ENCODE results near the gene IGFL4. TPM values are rescaled to one million over a fixed set of nuclear protein-coding genes. Genes with fewer than 3 reads are reported as not detected.

IGFL4 gene
- total RNA-seq, 1 experiment from 2014 or later: not detected

GRCh38 chr19:45998834-45999233 is 42.0 kb downstream of the IGFL4 start:
- Histone ChIP-seq H3K4me1 (ENCODE audit: insufficient read depth, low read length) (no peaks in the 10 kb centered on the region; the same call in 1 of the 2 replicates), H3F3A (ENCODE audit: low read length, unreplicated experiment) (no peaks in the 10 kb centered on the region), H3K79me2 (ENCODE audit: low read length) (peaks cover 10% of the 10 kb centered on the region; the same call in 1 of the 2 replicates), H4K20me1 (ENCODE audit: low read length) (no peaks in the 10 kb centered on the region), H3K9me3 (ENCODE audit: low read length) (no peaks in the 10 kb centered on the region), H3K27me3 (ENCODE audit: low read length) (no peaks in the 10 kb centered on the region), H3K9me2 (replicated peaks; ENCODE audit: low read length) (no peaks in the 10 kb centered on the region), H3K36me3 (ENCODE audit: low read depth, low read length) (no peaks in the 10 kb centered on the region), H3K4me3 (ENCODE audit: low read length) (no peak overlapping the region), H2AFZ (ENCODE audit: low read length) (no peak overlapping the region), H3K9ac (ENCODE audit: low read length) (no peak overlapping the region), H3K27ac (ENCODE audit: low read length) (no peak overlapping the region), H3K4me2 (ENCODE audit: low read length) (no peak overlapping the region)
- no peak for DNase-seq
- TF ChIP-seq EZH2phosphoT487 (IDR thresholded peaks at IDR 0.05; ENCODE audit: borderline replicate concordance, low read length) (no peak), CTCF (conservative IDR thresholded peaks at IDR 0.05; ENCODE audit: low read depth, low read length) (no peak), EZH2 (IDR thresholded peaks at IDR 0.05; ENCODE audit: low read length, unreplicated experiment) (no peak)
- BruUV-seq (replicated peaks): no TSS peak
- intact Hi-C loops (cut with micrococcal nuclease): loop anchor here (10.0 kb wide), 1 partner anchor 74 kb away; no protein-coding TSS in a partner anchor
- no peak for ATAC-seq
- ChIA-PET POLR2A (ENCODE audit: unreplicated experiment) (no interaction called here), CTCF (no interaction called here)

DNA sequence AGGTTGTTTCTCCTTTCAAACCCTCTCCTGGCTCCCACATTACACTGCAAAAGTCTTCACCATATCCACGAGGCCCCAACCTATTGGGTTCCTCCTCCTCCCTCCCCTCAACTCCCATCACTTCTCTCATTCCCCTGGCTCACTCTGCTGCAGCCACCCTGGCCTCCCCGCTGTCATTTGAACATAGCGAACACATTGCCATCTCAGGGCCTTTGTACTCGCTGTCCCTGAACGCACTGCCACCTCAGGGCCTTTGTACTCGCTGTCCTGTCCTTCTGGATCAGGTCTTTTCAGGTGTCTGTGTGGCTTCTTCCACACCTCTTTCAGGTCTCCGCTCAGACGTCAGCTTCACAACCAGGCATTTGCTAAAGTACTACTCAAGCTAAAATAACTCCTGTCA is 43.9 kb downstream of the IGFL4 start:
- H3K9me2 ChIP-seq (replicated peaks; ENCODE audit: low read length): no peaks in the 10 kb centered on the region
- H3K9me3 ChIP-seq (ENCODE audit: low read length): no peaks in the 10 kb centered on the region
- intact Hi-C loops (cut with micrococcal nuclease): loop anchor here (10.0 kb wide), 1 partner anchor 72 kb away; no protein-coding TSS in a partner anchor
- ChIA-PET POLR2A (ENCODE audit: unreplicated experiment) (no interaction called here), CTCF (no interaction called here)
- no peaks in the 10 kb centered on the region; the same call in 1 of the 2 replicates for H3K4me1 ChIP-seq (ENCODE audit: insufficient read depth, low read length)
- H3F3A ChIP-seq (ENCODE audit: low read length, unreplicated experiment): no peaks in the 10 kb centered on the region
- no peak overlapping the region for H3K4me2 ChIP-seq (ENCODE audit: low read length)
- H3K27ac ChIP-seq (ENCODE audit: low read length): no peak overlapping the region
- H2AFZ ChIP-seq (ENCODE audit: low read length): no peak overlapping the region
- no peak for ATAC-seq
- H4K20me1 ChIP-seq (ENCODE audit: low read length): no peaks in the 10 kb centered on the region
- H3K79me2 ChIP-seq (ENCODE audit: low read length): peaks cover 10% of the 10 kb centered on the region; the same call in 1 of the 2 replicates
- DNase-seq: no peak
- no peak overlapping the region for H3K4me3 ChIP-seq (ENCODE audit: low read length)
- TF ChIP-seq CTCF (conservative IDR thresholded peaks at IDR 0.05; ENCODE audit: low read depth, low read length) (no peak), EZH2phosphoT487 (IDR thresholded peaks at IDR 0.05; ENCODE audit: borderline replicate concordance, low read length) (no peak), EZH2 (IDR thresholded peaks at IDR 0.05; ENCODE audit: low read length, unreplicated experiment) (no peak)
- no TSS peak for BruUV-seq (replicated peaks)
- H3K27me3 ChIP-seq (ENCODE audit: low read length): no peaks in the 10 kb centered on the region
- no peaks in the 10 kb centered on the region for H3K36me3 ChIP-seq (ENCODE audit: low read depth, low read length)
- no peak overlapping the region for H3K9ac ChIP-seq (ENCODE audit: low read length)

DNA sequence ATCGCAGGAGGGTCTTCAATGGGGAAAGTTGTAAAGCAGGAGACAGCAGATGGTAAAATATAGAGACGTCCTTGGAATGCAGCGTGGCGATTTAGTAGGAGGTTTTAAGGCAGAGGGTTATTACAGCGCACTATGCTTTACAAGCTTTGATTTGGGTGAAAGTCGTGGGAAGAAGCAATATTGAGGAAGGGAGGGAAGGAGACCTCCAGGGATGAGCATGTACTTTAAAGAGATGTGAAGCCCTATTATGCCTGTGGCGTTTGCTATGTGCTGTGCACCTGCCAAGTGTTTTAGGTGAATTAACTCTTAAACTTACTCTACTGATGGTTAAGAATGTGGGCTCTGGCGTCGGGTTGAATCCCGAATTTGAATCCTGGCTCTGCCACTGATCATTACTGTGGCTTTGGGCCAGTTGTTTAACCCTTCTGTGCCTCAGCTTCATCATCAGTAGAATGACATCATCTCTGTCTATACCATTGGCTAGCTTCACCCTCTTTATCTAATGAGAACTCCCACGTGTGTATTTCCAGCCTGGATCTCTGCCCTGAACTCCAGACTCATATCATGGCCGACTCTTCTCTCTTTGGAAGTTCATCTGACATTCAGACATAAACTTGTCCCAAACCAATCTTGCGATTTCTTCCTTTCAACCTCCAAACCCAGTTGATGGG is 45.0 kb downstream of the IGFL4 start:
- Histone ChIP-seq H3K4me3 (ENCODE audit: low read length) (peak overlapping the region; percentile 95), H3K9me3 (ENCODE audit: low read length) (no peaks in the 10 kb centered on the region), H3K27me3 (ENCODE audit: low read length) (no peaks in the 10 kb centered on the region), H3K9ac (ENCODE audit: low read length) (peak overlapping the region; percentile 91), H4K20me1 (ENCODE audit: low read length) (no peaks in the 10 kb centered on the region), H3K36me3 (ENCODE audit: low read depth, low read length) (no peaks in the 10 kb centered on the region), H3K9me2 (replicated peaks; ENCODE audit: low read length) (no peaks in the 10 kb centered on the region), H3K4me1 (ENCODE audit: insufficient read depth, low read length) (no peaks in the 10 kb centered on the region; the same call in 1 of the 2 replicates), H3K27ac (ENCODE audit: low read length) (no peak overlapping the region), H3K79me2 (ENCODE audit: low read length) (peaks cover 10% of the 10 kb centered on the region; the same call in 1 of the 2 replicates), H3K4me2 (ENCODE audit: low read length) (peak overlapping the region; percentile 85), H3F3A (ENCODE audit: low read length, unreplicated experiment) (no peaks in the 10 kb centered on the region), H2AFZ (ENCODE audit: low read length) (peak overlapping the region; percentile 76)
- no peak for ATAC-seq
- POLR2A ChIA-PET (ENCODE audit: unreplicated experiment): no interaction called here
- TF ChIP-seq CTCF (conservative IDR thresholded peaks at IDR 0.05; ENCODE audit: low read depth, low read length): no peak
- TF ChIP-seq EZH2phosphoT487 (IDR thresholded peaks at IDR 0.05; ENCODE audit: borderline replicate concordance, low read length): no peak
- no peak for TF ChIP-seq EZH2 (IDR thresholded peaks at IDR 0.05; ENCODE audit: low read length, unreplicated experiment)
- no peak for DNase-seq
- TSS peak; percentile 65 for BruUV-seq (replicated peaks)
- intact Hi-C loops (cut with micrococcal nuclease): loop anchor here (10.0 kb wide), 1 partner anchor 71 kb away; no protein-coding TSS in a partner anchor
- CTCF ChIA-PET: interaction anchor here (0.7 kb wide), 1 partner anchor 14 kb away, joined by 3 read pairs; no protein-coding TSS in a partner anchor
